Right hindlimb (tissue), 1 donor: ENCODE data around the gene BRSK2.
"Not testable (repeated sequence)": the region's sequence is repeated elsewhere in the genome, so short reads cannot be mapped to it uniquely, and the experiment has no call there.

ENCODE experiments used
- DNase-seq: peaks from one replicate; pipeline ENCODE4 v3.0.0-alpha.2; 2018

Gene BRSK2

DNA sequence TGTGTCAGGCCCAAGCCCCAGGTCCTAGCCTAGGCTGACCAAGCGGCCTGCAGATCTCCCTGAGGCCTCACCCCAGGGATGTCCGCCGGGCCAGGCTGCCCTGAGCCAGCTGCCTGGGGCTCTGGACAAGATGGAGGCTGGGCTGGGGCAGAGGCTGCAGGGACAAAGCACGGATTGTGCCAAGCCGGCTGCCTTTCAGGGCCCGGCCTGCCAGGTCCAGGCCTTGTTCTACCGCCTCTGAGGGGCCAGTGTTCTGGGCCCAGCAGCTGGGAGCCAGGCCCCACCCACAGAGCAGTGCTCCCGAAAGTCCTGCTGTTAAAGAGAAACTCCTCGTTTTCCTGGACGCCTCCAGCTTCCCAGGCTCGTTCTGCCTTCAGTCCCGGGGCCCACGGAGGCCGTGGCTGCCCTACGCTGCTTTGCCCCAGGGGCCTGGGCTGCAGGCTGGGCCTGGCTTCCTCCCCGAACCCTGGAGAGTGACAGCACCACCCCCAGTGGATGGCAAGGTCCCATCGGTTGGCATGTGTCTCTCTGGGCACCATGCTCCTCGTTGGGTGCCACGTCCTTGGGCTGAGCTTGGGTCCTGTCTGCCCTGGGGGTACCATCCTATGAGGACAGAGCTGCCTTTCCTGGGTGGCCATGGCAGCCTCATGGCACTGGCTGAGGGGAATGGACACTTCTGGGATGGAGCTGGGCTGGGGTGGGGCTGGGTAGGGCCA is 7.6 kb downstream of the BRSK2 start:
- no peak for DNase-seq

DNA sequence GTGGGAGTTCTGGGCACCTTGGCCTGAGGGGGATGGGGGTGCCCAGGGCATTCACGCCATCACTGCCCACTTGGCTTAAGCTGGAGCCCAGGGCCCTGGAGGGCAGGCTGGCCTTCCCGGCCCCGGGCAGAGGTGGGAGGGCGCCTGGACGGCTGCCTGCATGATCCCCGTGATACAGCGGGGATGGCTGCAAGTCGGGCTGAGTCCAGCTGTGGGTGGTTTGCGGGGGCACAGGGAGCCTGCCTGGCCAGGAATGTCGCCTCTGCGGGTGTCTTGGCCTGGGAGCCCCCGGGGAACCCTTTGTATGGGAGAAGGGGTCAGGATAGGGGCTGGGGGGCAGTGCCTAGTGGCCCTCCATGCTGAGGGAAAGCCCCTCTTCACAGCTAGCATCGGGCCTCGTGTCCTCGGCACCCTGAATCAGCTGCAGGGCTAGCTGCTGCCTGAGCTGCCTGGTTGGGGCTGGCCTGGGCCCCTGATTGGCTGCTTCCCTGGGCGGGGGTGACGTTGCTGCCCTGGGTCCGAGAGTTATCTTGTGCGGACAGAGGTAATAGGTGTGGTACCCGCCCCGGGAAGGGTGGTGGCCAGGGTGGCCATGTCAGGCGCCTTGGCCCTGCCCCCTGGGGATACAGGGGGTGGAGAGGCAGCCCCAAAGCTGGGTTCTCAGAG is 8.3 kb downstream of the BRSK2 start:
- no peak for DNase-seq

GRCh38 chr11:1398528-1399235 is 8.9 kb downstream of the BRSK2 start:
- no peak for DNase-seq

- DNase-seq, result no peak
These were observed 9.9 kb downstream of the BRSK2 start for GRCh38 chr11:1399386-1400316.

DNA sequence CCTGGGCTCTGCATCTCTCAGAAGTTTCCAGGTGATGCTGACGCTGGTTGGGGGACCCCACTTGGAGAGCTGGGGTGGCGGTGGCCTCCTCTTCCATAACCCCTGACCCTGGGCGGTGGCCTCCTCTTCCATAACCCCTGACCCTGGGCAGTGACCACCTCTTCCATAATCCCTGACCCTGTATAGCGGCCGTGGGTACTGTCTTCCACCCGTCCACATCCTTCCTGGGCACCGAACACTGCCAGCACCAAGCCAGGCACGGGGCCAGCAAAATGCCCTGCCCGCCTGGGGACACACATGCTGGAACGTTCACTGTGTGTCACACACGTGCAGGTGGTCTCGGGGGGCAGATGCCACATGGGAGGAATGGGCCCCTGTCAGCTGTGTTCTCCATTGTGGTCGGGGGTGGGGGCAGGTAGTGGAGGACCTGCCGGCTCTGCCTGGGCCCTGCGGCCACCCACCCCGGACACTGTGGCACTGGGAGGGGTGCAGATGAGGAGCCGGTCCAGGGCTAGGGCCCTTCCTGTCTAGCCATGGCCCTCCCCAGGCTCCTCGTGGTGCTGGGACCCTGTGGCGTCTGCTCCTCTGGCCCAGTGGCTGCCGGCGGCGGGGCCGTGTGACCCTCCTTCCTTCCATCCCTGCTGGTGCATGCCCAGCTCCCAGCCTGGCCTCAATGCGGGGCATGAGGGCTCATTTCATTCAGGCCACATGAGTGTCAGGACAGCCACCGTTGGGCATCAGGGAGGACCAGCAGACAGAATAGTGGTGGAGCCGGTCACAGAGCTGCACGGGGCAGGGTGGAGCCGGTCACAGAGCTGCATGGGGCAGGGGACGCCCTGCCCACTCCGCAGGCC is 10.8 kb downstream of the BRSK2 start:
- no peak for DNase-seq

- DNase-seq, result no peak
These were observed 11.4 kb downstream of the BRSK2 start for GRCh38 chr11:1401171-1401445.

- peak; percentile 84 for DNase-seq
These were observed 12.0 kb downstream of the BRSK2 start for GRCh38 chr11:1401656-1402221.

DNA sequence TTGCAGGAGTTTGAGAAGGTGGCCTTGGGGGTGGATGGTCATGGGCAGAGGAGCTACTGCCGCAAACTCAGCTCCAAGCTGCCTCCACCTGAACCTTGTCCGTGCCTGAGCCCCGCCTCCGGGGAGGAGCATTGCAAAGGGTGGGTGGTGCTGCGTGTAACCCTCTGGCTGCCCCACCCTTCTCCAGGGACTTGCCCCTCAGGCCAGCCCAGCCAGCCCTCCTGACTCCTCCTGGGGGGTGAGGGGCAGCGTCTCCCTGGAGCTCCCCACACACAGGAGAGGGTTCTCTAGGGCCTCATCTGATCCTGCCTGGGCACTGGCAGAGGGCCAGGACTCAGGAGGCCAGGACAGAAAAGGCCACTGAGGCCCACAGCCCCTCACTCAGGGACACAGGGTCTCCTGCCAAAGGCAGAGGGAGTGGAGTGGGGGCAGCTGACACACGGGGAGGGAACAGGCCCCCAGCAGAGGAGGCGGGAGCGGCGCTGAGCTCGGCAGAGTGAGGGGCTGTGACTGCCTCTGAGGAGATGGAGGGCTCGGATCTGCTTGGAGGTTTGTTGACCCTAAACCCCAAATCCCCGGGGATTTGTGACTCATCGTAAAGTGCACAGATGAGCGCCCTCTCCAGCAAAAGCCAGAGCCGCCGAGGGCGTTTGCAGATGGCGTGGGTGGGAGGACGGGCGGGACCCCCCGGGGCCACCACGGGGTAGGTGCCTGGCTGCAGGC is 12.8 kb downstream of the BRSK2 start:
- no peak for DNase-seq

DNA sequence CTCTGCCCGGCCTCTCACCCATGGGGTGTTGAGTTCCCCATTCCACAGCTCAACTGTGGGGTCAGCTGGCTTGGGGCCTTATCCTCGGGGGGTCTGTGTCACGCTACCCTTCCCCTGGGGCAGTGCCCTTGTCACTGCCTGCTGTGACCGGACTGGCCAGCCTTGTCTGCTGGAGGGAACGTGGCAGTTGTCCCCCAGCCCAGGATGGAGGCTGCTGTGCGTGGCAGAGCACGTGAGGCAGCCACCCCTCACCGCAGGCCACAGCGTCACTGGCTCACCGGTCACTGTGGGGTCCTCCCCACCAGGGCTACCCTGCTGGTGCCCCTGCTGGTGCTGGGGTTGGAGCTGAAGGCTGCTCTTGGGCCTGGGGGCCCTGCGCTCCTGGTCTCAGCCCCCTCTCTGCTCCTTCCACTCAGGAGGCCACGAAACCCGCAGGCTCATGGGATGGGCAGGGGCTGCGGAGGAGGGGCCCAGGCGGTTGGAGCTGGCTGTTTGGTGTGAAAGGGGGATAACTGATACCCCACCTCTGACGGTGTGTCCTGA is 13.4 kb downstream of the BRSK2 start:
- DNase-seq, result no peak

DNA sequence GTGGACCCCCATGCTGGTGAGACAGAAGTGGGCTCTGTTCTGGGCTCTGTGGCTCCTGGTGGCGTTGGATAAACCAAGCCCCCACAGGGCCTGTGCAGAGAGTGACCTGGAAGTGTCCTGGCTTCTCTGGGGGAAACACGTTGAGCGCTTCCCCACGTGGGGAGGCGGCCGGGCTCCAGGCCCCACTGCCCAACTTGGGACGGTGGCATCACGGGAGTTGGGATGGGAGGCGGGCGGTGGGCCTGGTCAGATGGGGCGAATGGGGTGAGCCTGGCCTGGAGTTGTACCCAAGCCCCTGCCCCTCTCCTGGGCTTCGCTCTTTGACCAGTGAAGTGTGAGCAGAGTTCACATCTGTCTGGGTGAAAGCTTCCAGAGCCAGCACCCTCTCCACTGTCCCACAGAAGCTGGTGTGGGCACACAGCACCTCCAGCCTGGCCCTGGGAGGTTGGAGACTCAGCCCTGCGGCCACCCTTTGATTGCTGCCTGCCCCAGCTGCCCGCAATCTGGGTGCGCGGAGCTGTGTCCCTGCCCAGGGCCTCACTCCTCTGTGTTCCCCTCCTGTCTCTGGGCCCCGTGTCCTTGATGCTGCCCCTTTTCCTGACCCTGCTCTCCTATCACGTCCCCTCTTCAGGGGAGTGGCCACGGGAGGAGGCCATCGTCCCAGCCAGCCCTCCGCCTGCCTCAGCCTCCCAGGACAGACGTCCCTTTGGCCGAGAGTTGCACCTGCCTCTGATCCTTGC is 14.2 kb downstream of the BRSK2 start:
- DNase-seq, result no peak

DNA sequence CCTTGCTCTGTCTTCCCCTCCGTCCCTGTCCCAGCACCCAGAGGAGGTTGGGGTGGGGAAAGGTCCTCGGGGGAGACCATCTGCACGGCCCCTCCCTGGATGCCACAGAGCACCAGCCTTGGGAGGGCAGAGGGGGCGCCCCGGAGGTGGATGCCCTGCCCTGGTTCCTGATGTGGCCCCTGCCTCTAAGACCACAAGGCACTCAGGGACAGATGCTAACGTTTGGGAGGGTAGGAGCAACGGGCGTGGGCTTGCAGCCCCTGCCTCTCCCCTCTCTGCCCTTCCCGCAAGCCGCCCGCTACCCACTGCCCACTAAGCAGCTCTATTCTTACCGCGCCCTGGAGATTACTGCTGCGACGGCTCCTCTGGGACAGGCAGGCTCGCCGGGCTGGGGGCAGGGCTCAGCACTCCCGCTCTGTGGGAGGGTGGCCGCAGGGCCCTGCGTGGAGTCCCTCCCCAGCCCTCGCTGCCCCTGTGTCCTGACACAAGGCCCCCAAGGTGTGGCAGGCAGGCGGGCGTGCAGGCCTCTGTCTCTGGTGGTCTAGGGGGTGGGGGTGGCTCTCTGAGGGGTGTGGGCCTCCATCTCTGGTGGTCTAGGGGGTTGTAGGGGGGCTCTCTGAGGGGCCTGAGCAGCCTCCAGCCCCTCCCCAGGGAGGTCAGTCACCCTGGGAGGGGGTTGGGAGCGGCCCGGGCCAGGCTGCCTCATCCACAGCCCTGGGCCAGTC is 14.9 kb downstream of the BRSK2 start:
- no peak for DNase-seq

GRCh38 chr11:1405186-1406020 is 15.7 kb downstream of the BRSK2 start:
- no peak for DNase-seq

- DNase-seq, result no peak
These were observed 17.1 kb downstream of the BRSK2 start for GRCh38 chr11:1406571-1407485.

DNA sequence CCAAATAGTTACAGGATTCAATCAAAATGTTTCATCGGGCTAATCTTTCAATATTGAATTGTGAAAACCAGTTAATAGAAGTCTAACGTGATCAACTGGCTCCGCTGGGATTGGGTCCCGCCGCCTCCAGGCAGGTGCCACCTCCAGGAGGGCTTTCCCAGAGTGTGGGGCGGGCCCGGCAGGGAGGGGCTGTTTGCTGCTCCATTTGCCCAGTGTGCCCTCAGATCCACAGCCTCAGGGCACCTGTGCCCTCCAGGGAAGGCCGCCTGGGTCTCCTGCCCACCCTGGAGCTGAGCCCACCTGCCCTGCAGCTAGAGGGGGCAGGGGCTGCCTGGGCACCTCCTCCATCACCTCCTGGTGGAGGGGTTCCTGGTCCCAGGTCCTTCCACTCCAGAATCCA is 17.9 kb downstream of the BRSK2 start:
- no peak for DNase-seq

GRCh38 chr11:1408346-1408745 is 18.6 kb downstream of the BRSK2 start:
- no peak for DNase-seq

DNA sequence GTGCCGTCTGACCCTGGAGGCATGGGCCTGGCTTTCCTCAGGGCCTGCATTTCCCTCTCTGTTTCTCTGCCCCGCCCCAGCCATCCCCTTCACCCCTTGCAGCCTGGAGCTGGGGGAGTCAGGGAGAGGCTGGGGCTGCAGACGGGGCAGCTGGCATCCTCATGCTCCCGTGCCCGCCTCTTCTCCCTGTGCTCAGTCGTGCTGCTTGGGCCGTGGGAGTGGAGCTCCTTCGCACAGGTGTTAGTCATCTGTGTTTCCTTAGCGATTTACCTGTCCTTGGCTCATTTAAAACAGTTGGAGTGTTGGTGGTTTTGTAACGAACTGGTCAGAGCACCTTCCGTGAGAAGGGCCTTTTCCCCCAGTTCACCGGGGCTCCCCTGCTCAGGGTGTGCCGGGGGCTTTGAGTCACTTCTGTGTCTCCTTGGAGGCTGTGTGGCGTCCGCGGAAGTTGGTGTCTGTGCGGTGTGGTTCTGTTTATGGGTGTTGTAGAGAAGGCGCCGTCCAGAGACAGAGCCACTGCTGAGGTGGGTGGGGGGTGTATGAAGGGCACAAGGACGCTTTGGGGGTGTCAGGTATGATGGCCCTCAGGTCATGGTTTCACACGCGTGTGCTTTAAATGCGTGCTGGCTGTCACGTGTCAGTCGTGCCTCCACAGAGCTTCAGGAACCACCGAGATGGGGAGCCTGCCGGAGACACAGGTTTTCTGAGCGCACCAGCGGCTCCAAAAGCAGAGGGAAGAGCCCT is 19.5 kb downstream of the BRSK2 start:
- DNase-seq, result no peak

DNA sequence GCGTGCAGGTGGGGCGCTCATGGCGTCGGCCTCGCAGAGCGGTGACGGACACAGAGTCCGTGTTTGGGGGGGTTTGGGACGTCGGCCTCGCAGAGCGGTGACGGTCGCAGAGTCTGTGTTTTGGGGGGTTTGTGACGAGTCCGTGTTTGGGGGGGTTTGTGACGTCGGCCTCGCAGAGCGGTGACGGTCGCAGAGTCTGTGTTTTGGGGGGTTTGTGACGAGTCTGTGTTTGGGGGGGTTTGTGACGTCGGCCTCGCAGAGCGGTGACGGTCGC is 20.1 kb downstream of the BRSK2 start:
- DNase-seq, result not testable (repeated sequence)
